Tibial nerve (tissue), 4 donors: ENCODE results near the gene SMIM20. TPM values are rescaled to one million over a fixed set of nuclear protein-coding genes. Genes with fewer than 3 reads are reported as not detected.

Source experiments
- DNase-seq, 2 donors: peaks; one replicate each; pipeline ENCODE4 v3.0.0-alpha.2; 2019; ENCODE audit warnings: low spot score in 2 of 2
- H3K27ac ChIP-seq, 4 donors: fragments of 200-600 bp; sonication (generic) in 3 of 4; one replicate each; pipeline ENCODE4 v1.5.1; 2017 to 2019; ENCODE audit warnings: mild to moderate bottlenecking in 1 of 4
- H3K27me3 ChIP-seq, 2 donors: fragments of 200-600 bp; sonication (generic) in 1 of 2; one replicate each; pipeline versions ENCODE4 v1.5.1 to v1.6.0; 2017 to 2019
- H3K36me3 ChIP-seq, 3 donors: fragments of 200-600 bp; sonication (generic); one replicate each; pipeline ENCODE4 v1.5.1; 2018 to 2019
- H3K4me1 ChIP-seq, 4 donors: fragments of 200-600 bp; sonication (generic) in 3 of 4; one replicate each; pipeline ENCODE4 v1.5.1; 2017 to 2019
- H3K4me3 ChIP-seq, 4 donors: fragments of 200-600 bp; sonication (generic) in 3 of 4; one replicate each; pipeline ENCODE4 v1.5.1; 2017 to 2019; ENCODE audit warnings: mild to moderate bottlenecking in 1 of 4, moderate library complexity in 1 of 4
- H3K9me3 ChIP-seq, 4 donors: fragments of 200-600 bp; sonication (generic) in 3 of 4; one replicate each; pipeline ENCODE4 v1.5.1; 2017 to 2019
- CTCF ChIP-seq, 5 experiments: fragments of 200-600 bp in 3 of 5; fragments of 450-650 bp in 2 of 5; sonication (generic) in 3 of 5; IDR thresholded peaks; one replicate each; pipeline ENCODE4 v1.5.1; 2016 to 2019; ENCODE audit warnings: antibody characterized with exemption in 5 of 5, mild to moderate bottlenecking in 3 of 5, moderate library complexity in 2 of 5
- EP300 ChIP-seq, 2 donors: sonication (generic); formaldehyde crosslinking; IDR thresholded peaks; one replicate each; pipeline ENCODE4 v1.6.1; 2017; ENCODE audit warnings: antibody characterized with exemption in 2 of 2, mild to moderate bottlenecking in 1 of 2
- POLR2A ChIP-seq, 2 donors: fragments of 450-650 bp; IDR thresholded peaks; one replicate each; pipeline ENCODE4 v1.6.1; 2017; ENCODE audit warnings: antibody characterized with exemption in 2 of 2, mild to moderate bottlenecking in 2 of 2, moderate library complexity in 2 of 2
- WGBS, 2 donors: methylation state at CpG; one replicate each; pipeline ENCODE4 v1.1.5; 2018; 5-methylcytosine and 5-hydroxymethylcytosine counted together
- total RNA-seq, 4 donors: library from RNA; depleted of rRNA; stranded (reverse); fragments of >200 nt; gene quantifications; one replicate each; pipeline ENCODE4 v1.1.0, GENCODE V29; 2016

Gene SMIM20
- total RNA-seq, 4 donors from 2014 or later: 14.7 to 31.0 (median 20.9) TPM

GRCh38 chr4:25936696-25937095 is 22.7 kb downstream of the SMIM20 start:
- H3K36me3 ChIP-seq: no peaks in the 10 kb centered on the region
- WGBS, 2 donors: 94 to 100% methylated on average over 2 of the region's 2 CpGs
- TF ChIP-seq CTCF (IDR thresholded peaks at IDR 0.05): no peak

DNA sequence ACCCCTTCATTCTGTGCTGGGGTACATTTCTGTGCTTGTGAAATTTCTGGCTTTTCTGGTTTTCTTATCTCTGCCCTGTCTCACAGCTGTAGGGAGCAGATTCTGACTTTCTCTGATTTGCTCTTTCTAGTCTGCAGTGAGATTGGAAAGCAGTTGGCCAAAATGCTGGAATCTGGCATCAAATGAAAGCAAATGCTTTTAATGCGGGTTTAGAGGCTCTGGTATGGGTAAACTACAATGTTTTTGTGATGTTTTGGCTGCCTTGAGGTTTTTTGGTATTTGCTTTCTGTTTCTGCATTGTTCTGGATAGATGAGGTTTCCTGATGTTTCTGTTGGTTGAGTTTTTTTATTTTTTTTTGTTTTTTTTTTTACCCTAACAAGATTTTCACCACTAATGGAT is 23.8 kb downstream of the SMIM20 start:
- no peaks in the 10 kb centered on the region for H3K36me3 ChIP-seq
- DNase-seq: no peak
- no peak overlapping the region for H3K4me3 ChIP-seq
- no peaks in the 10 kb centered on the region for H3K9me3 ChIP-seq
- H3K27ac ChIP-seq: peak overlapping the region in 1 of 4 donors; percentile 36
- peaks cover 0 to 21% (median 7%) of the 10 kb centered on the region in 4 donors for H3K4me1 ChIP-seq
- 29 to 30% methylated on average over 1 of the region's 1 CpG for WGBS, 2 donors
- H3K27me3 ChIP-seq: no peaks in the 10 kb centered on the region
- TF ChIP-seq CTCF (IDR thresholded peaks at IDR 0.05): no peak
- no peak for TF ChIP-seq EP300 (IDR thresholded peaks at IDR 0.05)
- no peak for TF ChIP-seq POLR2A (IDR thresholded peaks at IDR 0.05)

More at GRCh38 chr4:25936696-25937095, 22.7 kb downstream of the SMIM20 start:
- H3K4me3 ChIP-seq: no peak overlapping the region
- no peaks in the 10 kb centered on the region for H3K9me3 ChIP-seq
- no peaks in the 10 kb centered on the region for H3K27me3 ChIP-seq
- H3K27ac ChIP-seq: no peak overlapping the region
- peaks cover 0 to 19% (median 7%) of the 10 kb centered on the region in 4 donors for H3K4me1 ChIP-seq
- no peak for DNase-seq

GRCh38 chr4:25938366-25938765 is 24.3 kb downstream of the SMIM20 start:
- no peak for TF ChIP-seq EP300 (IDR thresholded peaks at IDR 0.05)
- no peak for TF ChIP-seq POLR2A (IDR thresholded peaks at IDR 0.05)
- no peak for TF ChIP-seq CTCF (IDR thresholded peaks at IDR 0.05)
- Histone ChIP-seq H3K27me3 (no peaks in the 10 kb centered on the region), H3K36me3 (no peaks in the 10 kb centered on the region), H3K4me1 (peaks cover 0 to 23% (median 7%) of the 10 kb centered on the region in 4 donors), H3K27ac (peak overlapping the region in 2 of 4 donors; percentile 17 to 36), H3K9me3 (no peaks in the 10 kb centered on the region), H3K4me3 (no peak overlapping the region)
- DNase-seq: no peak
- 55 to 69% methylated on average over 6 of the region's 6 CpGs for WGBS, 2 donors

DNA sequence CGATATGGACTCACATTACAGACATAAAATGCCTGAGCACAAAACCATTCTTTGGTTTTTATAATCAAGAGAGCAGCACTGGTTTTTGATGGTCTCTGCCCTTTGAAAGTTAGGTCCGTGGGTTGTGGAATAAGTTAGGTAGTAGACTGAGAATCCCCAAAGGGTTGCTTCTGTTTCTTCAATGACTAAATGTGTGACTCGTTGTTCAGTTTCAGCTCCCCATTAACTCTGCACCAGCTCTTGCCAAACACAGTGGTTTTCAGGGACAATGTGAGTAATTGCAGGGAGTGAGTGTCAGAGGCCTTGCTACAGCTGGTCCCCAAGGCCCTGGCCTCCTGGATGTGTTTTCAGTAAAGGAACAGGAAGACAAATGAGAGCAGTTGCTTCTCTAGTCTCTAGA is 24.8 kb downstream of the SMIM20 start:
- Histone ChIP-seq H3K9me3 (no peaks in the 10 kb centered on the region), H3K27me3 (no peaks in the 10 kb centered on the region), H3K4me1 (peaks cover 0 to 23% (median 7%) of the 10 kb centered on the region in 4 donors), H3K27ac (peak overlapping the region in 2 of 4 donors; percentile 17 to 36), H3K4me3 (no peak overlapping the region), H3K36me3 (no peaks in the 10 kb centered on the region)
- 44 to 46% methylated on average over 3 of the region's 3 CpGs for WGBS, 2 donors
- no peak for TF ChIP-seq POLR2A (IDR thresholded peaks at IDR 0.05)
- TF ChIP-seq EP300 (IDR thresholded peaks at IDR 0.05): peak in 1 of 2 donors; percentile 69
- no peak for TF ChIP-seq CTCF (IDR thresholded peaks at IDR 0.05)
- peak; percentile 41 to 65 for DNase-seq

- TF ChIP-seq POLR2A (IDR thresholded peaks at IDR 0.05): no peak
- no peak for TF ChIP-seq EP300 (IDR thresholded peaks at IDR 0.05)
- Histone ChIP-seq H3K27ac (no peak overlapping the region), H3K9me3 (no peaks in the 10 kb centered on the region), H3K36me3 (no peaks in the 10 kb centered on the region), H3K27me3 (no peaks in the 10 kb centered on the region), H3K4me3 (no peak overlapping the region), H3K4me1 (peaks cover 0 to 23% (median 7%) of the 10 kb centered on the region in 4 donors)
- no peak for DNase-seq
- 88 to 91% methylated on average over 4 of the region's 4 CpGs for WGBS, 2 donors
Measured at GRCh38 chr4:25939330-25939729, 25.3 kb downstream of the SMIM20 start.
